H1 (cell line): ENCODE results near the gene ITPR3. TPM values are rescaled to one million over a fixed set of nuclear protein-coding genes. Genes with fewer than 3 reads are reported as not detected.

Experiments
- GABPA ChIP-seq: IDR thresholded peaks from 2 replicates; pipeline ENCODE4 v1.6.1; 2011; ENCODE audit warnings: mild to moderate bottlenecking, low read length, moderate library complexity, borderline replicate concordance; ENCODE audit not compliant: insufficient read depth
- POLR2AphosphoS5 ChIP-seq: IDR thresholded peaks from 2 replicates; pipeline ENCODE4 v1.6.1; 2011; ENCODE audit warnings: low read depth, low read length
- SIRT6 ChIP-seq: IDR thresholded peaks from one replicate; pipeline ENCODE4 v1.7.1; 2012; ENCODE audit warnings: low read length, inconsistent platforms
- SUZ12 ChIP-seq: fragments of 200-600 bp; sonication (generic); IDR thresholded peaks from 2 replicates; pipeline ENCODE4 v1.6.1; 2012; ENCODE audit warnings: mild to moderate bottlenecking, inconsistent platforms, low read length, moderate library complexity, mixed read lengths
- TAF1 ChIP-seq: IDR thresholded peaks from 2 replicates; pipeline ENCODE4 v1.6.1; 2011; ENCODE audit warnings: mild to moderate bottlenecking, low read depth, low read length
- USF2 ChIP-seq: IDR thresholded peaks from 2 replicates; pipeline ENCODE4 v1.6.1; 2011; ENCODE audit warnings: low read length, improper control_type of control experiment
- ZNF274 ChIP-seq: IDR thresholded peaks from 2 replicates; pipeline ENCODE4 v1.7.0; 2012; ENCODE audit warnings: low read length, borderline replicate concordance; ENCODE audit errors: extremely low read depth
- polyA plus RNA-seq, 7 experiments: library from polyadenylated mRNA; depleted of rRNA in 3 of 7; stranded (reverse) in 5 of 7; unstranded in 2 of 7; fragments of >200 nt in 5 of 7; fragments of 200-250 nt in 2 of 7; gene quantifications; 1 replicate in 5 of 7; 2 replicates in 1 of 7; 4 replicates in 1 of 7; pipeline versions ENCODE4 v1.2.1 to v1.2.3, GENCODE V29; 2011 to 2013; ENCODE audit warnings: missing spikeins in 2 of 7, mixed read lengths in 2 of 7
- total RNA-seq: library from RNA; stranded (reverse); fragmentation: NEBNext Ultra II Directional; extraction: Animal tissue kit (Norgen Biotek cat#: 25700); gene quantifications from 2 replicates; pipeline ENCODE4 v1.2.1, GENCODE V29; 2021
- TF ChIP-seq, protein P1 (sequence below), 3 experiments: IDR thresholded peaks; 1 replicate in 2 of 3; 2 replicates in 1 of 3; pipeline versions ENCODE4 v1.5.1 to v1.6.1; 2011; ENCODE audit warnings: low read length in 3 of 3, mild to moderate bottlenecking in 3 of 3, inconsistent platforms in 2 of 3, low read depth in 1 of 3, moderate library complexity in 1 of 3; ENCODE audit not compliant: insufficient read depth in 1 of 3; ENCODE audit errors: control extremely low read depth in 1 of 3

Gene ITPR3
- total and polyA plus RNA-seq, 2 of the 8 experiments (the other 6 are each of a cell fraction or from before 2014, with no cell fraction given): 29.1 to 45.7 TPM

DNA sequence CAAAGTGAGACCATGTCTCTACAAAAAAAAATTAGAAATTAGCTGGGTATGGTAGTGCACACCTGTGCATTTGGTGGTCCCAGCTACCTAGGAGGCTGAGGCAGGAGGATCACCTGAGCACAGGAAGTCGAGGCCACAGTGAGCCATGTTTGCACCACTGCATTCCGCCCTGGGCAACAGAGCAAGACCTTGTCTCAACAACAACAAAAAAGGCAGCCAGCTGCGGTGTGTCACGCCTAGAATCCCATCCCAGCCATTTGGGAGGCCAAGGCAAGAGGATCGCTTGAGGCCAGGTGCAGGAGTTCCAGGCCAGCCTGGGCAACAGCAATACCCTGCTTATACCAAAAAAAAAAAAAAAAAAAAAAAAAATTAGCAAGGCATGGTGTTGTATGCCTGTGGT, 39.9 kb upstream of the ITPR3 start (continued):
- TF ChIP-seq, protein P1, sequence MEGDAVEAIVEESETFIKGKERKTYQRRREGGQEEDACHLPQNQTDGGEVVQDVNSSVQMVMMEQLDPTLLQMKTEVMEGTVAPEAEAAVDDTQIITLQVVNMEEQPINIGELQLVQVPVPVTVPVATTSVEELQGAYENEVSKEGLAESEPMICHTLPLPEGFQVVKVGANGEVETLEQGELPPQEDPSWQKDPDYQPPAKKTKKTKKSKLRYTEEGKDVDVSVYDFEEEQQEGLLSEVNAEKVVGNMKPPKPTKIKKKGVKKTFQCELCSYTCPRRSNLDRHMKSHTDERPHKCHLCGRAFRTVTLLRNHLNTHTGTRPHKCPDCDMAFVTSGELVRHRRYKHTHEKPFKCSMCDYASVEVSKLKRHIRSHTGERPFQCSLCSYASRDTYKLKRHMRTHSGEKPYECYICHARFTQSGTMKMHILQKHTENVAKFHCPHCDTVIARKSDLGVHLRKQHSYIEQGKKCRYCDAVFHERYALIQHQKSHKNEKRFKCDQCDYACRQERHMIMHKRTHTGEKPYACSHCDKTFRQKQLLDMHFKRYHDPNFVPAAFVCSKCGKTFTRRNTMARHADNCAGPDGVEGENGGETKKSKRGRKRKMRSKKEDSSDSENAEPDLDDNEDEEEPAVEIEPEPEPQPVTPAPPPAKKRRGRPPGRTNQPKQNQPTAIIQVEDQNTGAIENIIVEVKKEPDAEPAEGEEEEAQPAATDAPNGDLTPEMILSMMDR (IDR thresholded peaks at IDR 0.05; ENCODE audit: control extremely low read depth in 1 of 3, insufficient read depth in 1 of 3, low read depth in 1 of 3, low read length in 3 of 3): no peak
- no peak for TF ChIP-seq GABPA
- no peak for TF ChIP-seq SUZ12
- TF ChIP-seq TAF1: no peak
- TF ChIP-seq ZNF274: no peak
- TF ChIP-seq USF2: no peak
- no peak for TF ChIP-seq POLR2AphosphoS5
- no peak for TF ChIP-seq SIRT6
- TF ChIP-seq, all 59 proteins: peak for 0
